NCI-H526 treated with DMSO at 0.1 percent for 48 hours (cell line): ENCODE data around the gene SEC61B.

ENCODE experiments used
- DNase-seq: peaks from one replicate; lab custom pipeline; 2025; lab: John Stamatoyannopoulos, UW

The SEC61B gene

GRCh38 chr9:99238331-99238730 is 16.2 kb downstream of the SEC61B start:
- no peak for DNase-seq

GRCh38 chr9:99239341-99240060 is 17.4 kb downstream of the SEC61B start:
- no peak for DNase-seq

- no peak for DNase-seq
Measured at GRCh38 chr9:99241106-99241505, 19.0 kb downstream of the SEC61B start.

- no peak for DNase-seq
Measured at GRCh38 chr9:99244344-99245260, 22.5 kb downstream of the SEC61B start.

- no peak for DNase-seq
Measured at GRCh38 chr9:99249619-99250018, 27.5 kb downstream of the SEC61B start.

- DNase-seq = no peak
Measured at GRCh38 chr9:99251157-99251556, 29.1 kb downstream of the SEC61B start.

GRCh38 chr9:99253134-99253533 is 31.1 kb downstream of the SEC61B start:
- DNase-seq = no peak

- no peak for DNase-seq
Measured at GRCh38 chr9:99253772-99254431, 31.8 kb downstream of the SEC61B start.

GRCh38 chr9:99255651-99256050 is 33.6 kb downstream of the SEC61B start:
- no peak for DNase-seq

- DNase-seq = no peak
Measured at GRCh38 chr9:99257723-99258389, 35.8 kb downstream of the SEC61B start.

- DNase-seq = no peak
Measured at GRCh38 chr9:99259231-99259918, 37.3 kb downstream of the SEC61B start.

GRCh38 chr9:99261923-99262322 is 39.8 kb downstream of the SEC61B start:
- no peak for DNase-seq

GRCh38 chr9:99262949-99263418 is 40.9 kb downstream of the SEC61B start:
- DNase-seq = no peak

- DNase-seq = no peak
Measured at GRCh38 chr9:99264070-99264680, 42.1 kb downstream of the SEC61B start.

GRCh38 chr9:99265691-99266090 is 43.6 kb downstream of the SEC61B start:
- no peak for DNase-seq

GRCh38 chr9:99266255-99267023 is 44.4 kb downstream of the SEC61B start:
- DNase-seq = peak; percentile 12

GRCh38 chr9:99269416-99269815 is 47.3 kb downstream of the SEC61B start:
- DNase-seq = no peak

GRCh38 chr9:99270491-99270890 is 48.4 kb downstream of the SEC61B start:
- no peak for DNase-seq

GRCh38 chr9:99272836-99273235 is 50.8 kb downstream of the SEC61B start:
- no peak for DNase-seq

GRCh38 chr9:99274016-99274415 is 51.9 kb downstream of the SEC61B start:
- no peak for DNase-seq
